WTC11 (cell line): ENCODE measurements around the gene APOL2. TPM values are rescaled to one million over a fixed set of nuclear protein-coding genes. Genes with fewer than 3 reads are reported as not detected.
A peak's percentile ranks its signal among the peaks of the same experiment; 100 is the strongest.
"Not testable (repeated sequence)": the region's sequence is repeated elsewhere in the genome, so short reads cannot be mapped to it uniquely, and the experiment has no call there.

Experiments used
- ATAC-seq: fragments of 200-7000 bp; cut with Tn5 transposase; 2 replicates; pipeline ENCODE4 v1.10.0; 2021; ENCODE audit warnings: mild to moderate bottlenecking, moderate library complexity
- CTCF ChIA-PET: fragments of 300-600 bp; sonication (Branson Sonifier 250); formaldehyde crosslinking; loops from one replicate; lab custom pipeline; 2021; ENCODE audit warnings: antibody characterized with exemption; lab: Charles Lee
- POLR2A ChIA-PET: fragments of 350-600 bp; sonication (Branson Sonifier 250); formaldehyde crosslinking; loops from one replicate; lab custom pipeline; 2021; ENCODE audit warnings: antibody characterized with exemption; lab: Charles Lee
- DNase-seq: peaks from one replicate; pipeline ENCODE4 v3.0.0; 2021; ENCODE audit warnings: low spot score
- H3K27ac Mint-ChIP-seq: 2 replicates; pipeline ENCODE4 v1.8.0; 2021; ENCODE audit warnings: mixed read lengths
- H3K27me3 Mint-ChIP-seq: 2 replicates; pipeline ENCODE4 v1.8.0; 2021; ENCODE audit warnings: low read depth, mild to moderate bottlenecking, moderate library complexity, mixed read lengths
- H3K36me3 Mint-ChIP-seq: 2 replicates; pipeline ENCODE4 v1.8.0; 2021; ENCODE audit warnings: mixed read lengths
- H3K4me1 Mint-ChIP-seq: 2 replicates; pipeline ENCODE4 v1.8.0; 2022; ENCODE audit warnings: mixed read lengths
- H3K4me3 Mint-ChIP-seq: 2 replicates; pipeline ENCODE4 v1.8.0; 2021; ENCODE audit warnings: mild to moderate bottlenecking, moderate library complexity, mixed read lengths
- H3K9me3 Mint-ChIP-seq: 2 replicates; pipeline ENCODE4 v1.8.0; 2021; ENCODE audit warnings: mixed read lengths
- AFF4 ChIP-seq: sonication (generic); formaldehyde crosslinking; IDR thresholded peaks from 2 replicates; pipeline ENCODE4 v1.8.1; 2023; ENCODE audit warnings: mild to moderate bottlenecking, missing genetic modification reagents, borderline replicate concordance
- ATF1 ChIP-seq: sonication (generic); formaldehyde crosslinking; IDR thresholded peaks from 2 replicates; pipeline ENCODE4 v1.8.1; 2023; ENCODE audit warnings: mild to moderate bottlenecking, moderate library complexity, missing genetic modification reagents
- ATF3 ChIP-seq: sonication (generic); formaldehyde crosslinking; conservative IDR thresholded peaks from 2 replicates; pipeline ENCODE4 v1.8.1; 2022; ENCODE audit warnings: mild to moderate bottlenecking, missing genetic modification reagents
- CDX4 ChIP-seq: fragments of 250-450 bp; sonication (Bioruptor Pico); IDR thresholded peaks from 2 replicates; pipeline ENCODE4 v1.9.0; 2021; ENCODE audit warnings: moderate library complexity, mild to moderate bottlenecking, inconsistent platforms, borderline replicate concordance
- CREB1 ChIP-seq: sonication (generic); formaldehyde crosslinking; IDR thresholded peaks from 2 replicates; pipeline ENCODE4 v1.8.0; 2023; ENCODE audit warnings: mild to moderate bottlenecking, missing genetic modification reagents
- E2F5 ChIP-seq: sonication (generic); formaldehyde crosslinking; IDR thresholded peaks from 2 replicates; pipeline ENCODE4 v1.8.1; 2022; ENCODE audit warnings: mild to moderate bottlenecking, moderate library complexity, missing genetic modification reagents
- EMX1 ChIP-seq: fragments of 250-450 bp; sonication (Bioruptor Pico); IDR thresholded peaks from 2 replicates; pipeline ENCODE4 v1.8.0; 2021; ENCODE audit warnings: mild to moderate bottlenecking
- ESRRA ChIP-seq: sonication (generic); formaldehyde crosslinking; IDR thresholded peaks from 2 replicates; pipeline ENCODE4 v1.8.1; 2022; ENCODE audit warnings: mild to moderate bottlenecking, missing genetic modification reagents, borderline replicate concordance
- ETV6 ChIP-seq: sonication (generic); formaldehyde crosslinking; IDR thresholded peaks from 2 replicates; pipeline ENCODE4 v1.8.1; 2022; ENCODE audit warnings: mild to moderate bottlenecking, missing genetic modification reagents
- GABPB1 ChIP-seq: sonication (generic); formaldehyde crosslinking; IDR thresholded peaks from 2 replicates; pipeline ENCODE4 v1.8.1; 2023; ENCODE audit warnings: mild to moderate bottlenecking, missing genetic modification reagents
- KAT7 ChIP-seq: sonication (generic); formaldehyde crosslinking; IDR thresholded peaks from 2 replicates; pipeline ENCODE4 v1.8.1; 2023; ENCODE audit warnings: missing genetic modification reagents, mild to moderate bottlenecking, borderline replicate concordance
- NFE2L1 ChIP-seq: sonication (generic); formaldehyde crosslinking; IDR thresholded peaks from 2 replicates; pipeline ENCODE4 v1.8.1; 2023; ENCODE audit warnings: missing genetic modification reagents
- NR2C2 ChIP-seq: sonication (generic); formaldehyde crosslinking; IDR thresholded peaks from 2 replicates; pipeline ENCODE4 v1.8.0; 2022; ENCODE audit warnings: mild to moderate bottlenecking, missing genetic modification reagents
- PREB ChIP-seq: sonication (generic); formaldehyde crosslinking; IDR thresholded peaks from 2 replicates; pipeline ENCODE4 v1.8.1; 2022; ENCODE audit warnings: mild to moderate bottlenecking, missing genetic modification reagents, moderate library complexity, borderline replicate concordance
- RELA ChIP-seq: sonication (generic); formaldehyde crosslinking; IDR thresholded peaks from 2 replicates; pipeline ENCODE4 v1.8.1; 2022; ENCODE audit warnings: missing genetic modification reagents, mild to moderate bottlenecking, borderline replicate concordance
- RORB ChIP-seq: fragments of 250-450 bp; sonication (Bioruptor Pico); IDR thresholded peaks from 2 replicates; pipeline ENCODE4 v1.9.0; 2021; ENCODE audit warnings: mild to moderate bottlenecking
- SOX15 ChIP-seq: fragments of 250-450 bp; sonication (Bioruptor Pico); IDR thresholded peaks from 2 replicates; pipeline ENCODE4 v1.9.0; 2021; ENCODE audit warnings: mild to moderate bottlenecking
- TEAD1 ChIP-seq: sonication (generic); formaldehyde crosslinking; IDR thresholded peaks from 2 replicates; pipeline ENCODE4 v1.8.0; 2022; ENCODE audit warnings: mild to moderate bottlenecking, missing genetic modification reagents
- TP53 ChIP-seq: sonication (generic); formaldehyde crosslinking; IDR thresholded peaks from 2 replicates; pipeline ENCODE4 v1.8.1; 2023; ENCODE audit warnings: mild to moderate bottlenecking, missing genetic modification reagents
- USF2 ChIP-seq: sonication (generic); formaldehyde crosslinking; IDR thresholded peaks from 2 replicates; pipeline ENCODE4 v1.8.1; 2023; ENCODE audit warnings: mild to moderate bottlenecking, missing genetic modification reagents, moderate library complexity
- ZBTB21 ChIP-seq: sonication (generic); formaldehyde crosslinking; IDR thresholded peaks from 2 replicates; pipeline ENCODE4 v1.8.1; 2023; ENCODE audit warnings: mild to moderate bottlenecking, missing genetic modification reagents, borderline replicate concordance
- ZNF219 ChIP-seq: sonication (generic); formaldehyde crosslinking; IDR thresholded peaks from 2 replicates; pipeline ENCODE4 v1.8.0; 2023; ENCODE audit warnings: missing genetic modification reagents, mild to moderate bottlenecking, borderline replicate concordance
- ZNF263 ChIP-seq: sonication (generic); formaldehyde crosslinking; IDR thresholded peaks from 2 replicates; pipeline ENCODE4 v1.8.1; 2022; ENCODE audit warnings: low read depth, mild to moderate bottlenecking, moderate library complexity, missing genetic modification reagents
- ZNF317 ChIP-seq: sonication (generic); formaldehyde crosslinking; IDR thresholded peaks from 2 replicates; pipeline ENCODE4 v1.8.1; 2023; ENCODE audit warnings: low read depth, mild to moderate bottlenecking, moderate library complexity, missing genetic modification reagents, borderline replicate concordance
- ZNF512 ChIP-seq: sonication (generic); formaldehyde crosslinking; IDR thresholded peaks from 2 replicates; pipeline ENCODE4 v1.8.1; 2022; ENCODE audit warnings: missing genetic modification reagents, borderline replicate concordance
- total RNA-seq: library from RNA; stranded (reverse); gene quantifications from 3 replicates; pipeline ENCODE4 v1.2.3, GENCODE V29; 2021

APOL2 gene
- total RNA-seq, 1 experiment from 2014 or later = 11.2 TPM

- no peak for TF ChIP-seq TP53 (CRISPR knock-in tag)
- no peak for TF ChIP-seq GABPB1
- TF ChIP-seq EMX1 (CRISPR knock-in tag) = 0 out of 2 replicates have a peak, but pooled peaks have one; percentile 57
- TF ChIP-seq ZNF219 (CRISPR knock-in tag) = no peak
- no peak for TF ChIP-seq TEAD1 (CRISPR knock-in tag)
- TF ChIP-seq ESRRA = no peak
- no peak for TF ChIP-seq RORB (CRISPR knock-in tag)
- no peak for TF ChIP-seq SOX15 (CRISPR knock-in tag)
Observed at GRCh38 chr22:36277482-36278291, 38.4 kb upstream of the APOL2 start (continued).

- ATAC-seq (no peak), DNase-seq (no peak)
- no peak overlapping the region for H3K27ac Mint-ChIP-seq
- H3K27me3 Mint-ChIP-seq = peaks cover 7% of the 10 kb centered on the region
- no peaks in the 10 kb centered on the region for H3K36me3 Mint-ChIP-seq
- no peak overlapping the region for H3K4me3 Mint-ChIP-seq
- CTCF ChIA-PET = interaction anchor here (0.7 kb wide), 1 partner anchor 12 kb away, joined by 3 read pairs; no protein-coding TSS in a partner anchor
- TF ChIP-seq AFF4 (no peak), E2F5 (no peak), ZBTB21 (CRISPR knock-in tag) (no peak), NFE2L1 (no peak), ZNF512 (CRISPR knock-in tag) (no peak), ZNF317 (CRISPR knock-in tag) (no peak), ETV6 (CRISPR knock-in tag) (no peak), ATF3 (CRISPR knock-in tag) (no peak), RELA (CRISPR knock-in tag) (no peak), ATF1 (no peak), NR2C2 (no peak), CREB1 (CRISPR knock-in tag) (no peak), ZNF263 (CRISPR knock-in tag) (no peak), USF2 (CRISPR knock-in tag) (no peak), PREB (CRISPR knock-in tag) (no peak), CDX4 (no peak), KAT7 (CRISPR knock-in tag) (no peak)
- POLR2A ChIA-PET = no interaction called here
- H3K9me3 Mint-ChIP-seq = no peaks in the 10 kb centered on the region
- H3K4me1 Mint-ChIP-seq = peaks cover 11% of the 10 kb centered on the region
Observed at GRCh38 chr22:36274531-36274930, 35.2 kb upstream of the APOL2 start.

- H3K27me3 Mint-ChIP-seq, H3K36me3 Mint-ChIP-seq, H3K4me1 Mint-ChIP-seq, H3K27ac Mint-ChIP-seq, DNase-seq, ATAC-seq, POLR2A ChIA-PET, H3K4me3 Mint-ChIP-seq: not testable (repeated sequence)
- H3K9me3 Mint-ChIP-seq = peaks cover 12% of the 10 kb centered on the region; the same call in 1 of the 2 replicates
- CTCF ChIA-PET = interaction anchor here (0.5 to 2.0 kb wide), 5 partner anchors 11 to 215 kb away, joined by 3 to 6 read pairs (median 3); partner anchors contain the start of gene APOL2
Observed at GRCh38 chr22:36271951-36272350, 32.6 kb upstream of the APOL2 start.
